HG03139 (cell line): Measurements from ENCODE around the gene GNB4.

Experiments used
- ATAC-seq: cut with Tn5 transposase; IDR thresholded peaks from one replicate; pipeline ENCODE4 v1.9.1; 2021; ENCODE audit not compliant: unreplicated experiment

Gene GNB4

GRCh38 chr3:179438841-179439240 lies 12.4 kb downstream of the GNB4 start:
- peak; percentile 86 for ATAC-seq

GRCh38 chr3:179436517-179436916 lies 14.8 kb downstream of the GNB4 start:
- no peak for ATAC-seq

GRCh38 chr3:179432451-179432850 lies 18.8 kb downstream of the GNB4 start:
- no peak for ATAC-seq

GRCh38 chr3:179432021-179432420 lies 19.2 kb downstream of the GNB4 start:
- ATAC-seq, result peak; percentile 65

GRCh38 chr3:179430277-179430870 lies 20.9 kb downstream of the GNB4 start:
- ATAC-seq, result no peak

- no peak for ATAC-seq
These were observed 22.3 kb downstream of the GNB4 start for GRCh38 chr3:179428876-179429548.

- ATAC-seq, result no peak
These were observed 26.2 kb downstream of the GNB4 start for GRCh38 chr3:179425075-179425474.

- ATAC-seq, result no peak
These were observed 29.8 kb downstream of the GNB4 start for GRCh38 chr3:179421500-179421899.

GRCh38 chr3:179418610-179419009 lies 32.7 kb downstream of the GNB4 start:
- no peak for ATAC-seq

GRCh38 chr3:179416681-179417080 lies 34.6 kb downstream of the GNB4 start:
- no peak for ATAC-seq

GRCh38 chr3:179415377-179415776 lies 35.9 kb downstream of the GNB4 start:
- ATAC-seq, result no peak

- no peak for ATAC-seq
These were observed 36.5 kb downstream of the GNB4 start for GRCh38 chr3:179414804-179415203.

- no peak for ATAC-seq
These were observed 40.3 kb downstream of the GNB4 start for GRCh38 chr3:179410999-179411398.

- ATAC-seq, result no peak
These were observed 40.9 kb downstream of the GNB4 start for GRCh38 chr3:179410331-179410730.

GRCh38 chr3:179404307-179404706 lies 47.0 kb downstream of the GNB4 start:
- ATAC-seq, result no peak

GRCh38 chr3:179402963-179403362 lies 48.3 kb downstream of the GNB4 start:
- ATAC-seq, result no peak

GRCh38 chr3:179401561-179401960 lies 49.7 kb downstream of the GNB4 start:
- ATAC-seq, result no peak

- no peak for ATAC-seq
These were observed 52.6 kb downstream of the GNB4 start for GRCh38 chr3:179398574-179399231.

GRCh38 chr3:179391906-179392305 lies 59.4 kb downstream of the GNB4 start:
- no peak for ATAC-seq

GRCh38 chr3:179376474-179376873 lies 74.8 kb downstream of the GNB4 start:
- no peak for ATAC-seq

GRCh38 chr3:179375091-179375999 lies 75.9 kb downstream of the GNB4 start:
- ATAC-seq, result no peak
